Heart right ventricle (tissue), 16 donors: ENCODE results near the gene ADM2. TPM values are rescaled to one million over a fixed set of nuclear protein-coding genes. Genes with fewer than 3 reads are reported as not detected.

ENCODE experiments used
- ATAC-seq, 8 donors: fragments of 200-7000 bp; cut with Tn5 transposase; one replicate each; pipeline ENCODE4 v1.9.1; 2020; ENCODE audit warnings: mild to moderate bottlenecking in 8 of 8, moderate library complexity in 8 of 8, moderate number of reproducible peaks in 1 of 8
- DNase-seq, 2 donors: peaks; one replicate each; pipeline ENCODE4 v3.0.0-alpha.2; 2020
- H3K27ac ChIP-seq, 10 donors: fragments of 200-600 bp; sonication (generic) in 2 of 10; one replicate each; pipeline versions ENCODE4 v1.5.0 to v1.8.0; 2020 to 2022; ENCODE audit warnings: mild to moderate bottlenecking in 3 of 10
- H3K27me3 ChIP-seq, 7 donors: fragments of 200-600 bp; one replicate each; pipeline ENCODE4 v1.8.0; 2021 to 2022; ENCODE audit warnings: mild to moderate bottlenecking in 2 of 7
- H3K36me3 ChIP-seq, 9 donors: fragments of 200-600 bp; sonication (generic) in 1 of 9; one replicate each; pipeline versions ENCODE4 v1.5.0 to v1.8.0; 2020 to 2022; ENCODE audit warnings: mild to moderate bottlenecking in 2 of 9
- H3K4me1 ChIP-seq, 9 donors: fragments of 200-600 bp; sonication (generic) in 1 of 9; one replicate each; pipeline versions ENCODE4 v1.5.0 to v1.8.0; 2020 to 2022; ENCODE audit warnings: mild to moderate bottlenecking in 4 of 9
- H3K4me3 ChIP-seq, 10 donors: fragments of 200-600 bp; sonication (generic) in 2 of 10; one replicate each; pipeline versions ENCODE4 v1.5.0 to v1.8.0; 2020 to 2022; ENCODE audit warnings: mild to moderate bottlenecking in 7 of 10, moderate library complexity in 2 of 10
- H3K9me3 ChIP-seq, 11 donors: fragments of 200-600 bp in 10 of 11; sonication (generic) in 2 of 11; one replicate each; pipeline versions ENCODE4 v1.5.0 to v1.8.0; 2013 to 2022; ENCODE audit warnings: mild to moderate bottlenecking in 2 of 11, control low read depth in 1 of 11, moderate library complexity in 1 of 11
- CTCF ChIP-seq, 9 donors: fragments of 200-600 bp; sonication (generic) in 2 of 9; IDR thresholded peaks; one replicate each; pipeline versions ENCODE4 v1.5.0 to v1.8.0; 2021 to 2022; ENCODE audit warnings: antibody characterized with exemption in 9 of 9, mild to moderate bottlenecking in 5 of 9, moderate library complexity in 1 of 9
- WGBS, 2 donors: extraction: QIAGEN DNeasy Blood & Tissue Kit; methylation state at CpG; one replicate each; pipeline ENCODE4 v1.1.7; 2013; ENCODE audit warnings: inconsistent platforms in 1 of 2; 5-methylcytosine and 5-hydroxymethylcytosine counted together
- intact Hi-C, 10 donors: fragments of 100-400 bp; cut with DNase I; formaldehyde crosslinking; loops; one replicate each; pipeline versions ENCODE4 v1.11.1 to v1.14.2; 2022
- polyA plus RNA-seq, 2 donors: library from polyadenylated mRNA; stranded (reverse); fragments of 200-250 nt; gene quantifications; one replicate each; pipeline ENCODE4 v1.2.3, GENCODE V29; 2013
- total RNA-seq, 10 donors: library from RNA; stranded (reverse); fragmentation: NEBNext Ultra II Directional in 3 of 10; extraction: Animal tissue kit (Norgen Biotek cat#: 25700) in 3 of 10; gene quantifications; one replicate each; pipeline versions ENCODE4 v1.2.1 to v1.2.4, GENCODE V29; 2021 to 2023
- donor health status: Arrhythmogenic right ventricular cardiomyopathy.
- donor health status: ischemic (EF 13 %, LVEDD 7.1; RV severe dilation, severe dysfunction).
- donor health status: healthy with polysubstance abuse.
- donor health status: DM: no; HTN: yes; CAD: no.
- donor health status: DM: no; HTN: no; CAD: no.
- donor health status: ischemic (EF 25% LVEDD 6.9; RV normal size, moderate dysfunction).
- donor health status: ischemic (EF 25% LVEDD 5.7; RV mildly dilated, moderate dysfunction).
- donor health status: healthy.
- donor health status: DM: yes; HTN: yes; CAD: no.
- donor health status: Ischemic cardiomyopathy.
- donor health status: ischemic (EF 35%, LVEDD 5.7; RV mildly dilated, moderate dysfunction).
- donor health status: nonischemic (EF 11% LVEDD 7.7; RV severe dilation, severe dysfunction).
- donor health status: DM: yes; HTN: yes; CAD: no.
- donor health status: PGD.
- donor health status: ischemic (EF 29% LVEDD 5.4; RV normal size, mild dysfunction).
- donor health status: nonischemic (EF 23%, LVEDD 6.1; RV moderate dilation, normal function).

The ADM2 gene
- total and polyA plus RNA-seq, 12 donors: 0.07 to 0.53 (median 0.15) TPM; not detected in 7

GRCh38 chr22:50489363-50490243 is 8.3 kb downstream of the ADM2 start:
- 80 to 83% methylated on average over 27 to 31 of the region's 31 CpGs for WGBS, 2 donors
- Histone ChIP-seq H3K27me3 (peaks cover 0 to 25% (median 19%) of the 10 kb centered on the region in 7 donors), H3K27ac (no peak overlapping the region), H3K4me1 (no peaks in the 10 kb centered on the region), H3K4me3 (no peak overlapping the region), H3K36me3 (no peaks in the 10 kb centered on the region), H3K9me3 (no peaks in the 10 kb centered on the region)
- TF ChIP-seq CTCF (IDR thresholded peaks at IDR 0.05): no peak
- no peak for DNase-seq
- intact Hi-C loops: no loop called here
- no peak for ATAC-seq

- Histone ChIP-seq H3K4me1 (no peaks in the 10 kb centered on the region), H3K9me3 (no peaks in the 10 kb centered on the region), H3K36me3 (no peaks in the 10 kb centered on the region), H3K27me3 (peaks cover 0 to 20% (median 14%) of the 10 kb centered on the region in 7 donors), H3K4me3 (no peak overlapping the region), H3K27ac (no peak overlapping the region)
- 57 to 62% methylated on average over 27 of the region's 27 CpGs for WGBS, 2 donors
- ATAC-seq (no peak), DNase-seq (no peak)
- intact Hi-C loops: no loop called here
- no peak for TF ChIP-seq CTCF (IDR thresholded peaks at IDR 0.05)
These were observed 9.4 kb downstream of the ADM2 start for GRCh38 chr22:50490531-50491308.

- no peak overlapping the region for H3K4me3 ChIP-seq
- ATAC-seq (no peak), DNase-seq (no peak)
- H3K4me1 ChIP-seq: peaks cover 0 to 7% (median 0%) of the 10 kb centered on the region in 9 donors
- peaks cover 0 to 4% (median 0%) of the 10 kb centered on the region in 9 donors for H3K36me3 ChIP-seq
- H3K27me3 ChIP-seq: peaks cover 0 to 10% (median 0%) of the 10 kb centered on the region in 7 donors
- no peaks in the 10 kb centered on the region for H3K9me3 ChIP-seq
- 83 to 86% methylated on average over 6 of the region's 6 CpGs for WGBS, 2 donors
- no peak overlapping the region for H3K27ac ChIP-seq
- TF ChIP-seq CTCF (IDR thresholded peaks at IDR 0.05): no peak
- intact Hi-C loops: loop anchor here in 1 of 10 donors (5.0 kb wide), 1 partner anchor 245 kb away; the partner anchor contains the start of gene HDAC10
These were observed 15.8 kb downstream of the ADM2 start for GRCh38 chr22:50497093-50497492.

GRCh38 chr22:50498322-50498890 is 17.1 kb downstream of the ADM2 start:
- Histone ChIP-seq H3K4me1 (peaks cover 0 to 7% (median 0%) of the 10 kb centered on the region in 9 donors), H3K27ac (no peak overlapping the region), H3K4me3 (no peak overlapping the region), H3K36me3 (peaks cover 0 to 17% (median 5%) of the 10 kb centered on the region in 9 donors), H3K27me3 (peaks cover 0 to 10% (median 0%) of the 10 kb centered on the region in 7 donors), H3K9me3 (no peaks in the 10 kb centered on the region)
- 9 to 20% methylated on average over 13 of the region's 13 CpGs for WGBS, 2 donors
- ATAC-seq: peak; percentile 62 to 84 (median 72)
- intact Hi-C loops: loop anchor here in 1 of 10 donors (5.0 kb wide), 1 partner anchor 246 kb away; the partner anchor contains the start of gene HDAC10
- DNase-seq: peak in 1 of 2 donors; percentile 63
- peak in 8 of 9 donors; percentile 17 to 69 (median 64) for TF ChIP-seq CTCF (IDR thresholded peaks at IDR 0.05)
